Fibroblast of skin of left biceps (primary cell): ENCODE results near the gene TESK2.
"Not testable (repeated sequence)": the region's sequence is repeated elsewhere in the genome, so short reads cannot be mapped to it uniquely, and the experiment has no call there.

Experiments
- DNase-seq, 2 experiments: peaks; one replicate each; pipeline ENCODE4 v3.0.0-alpha.2; 2013; ENCODE audit warnings: low read depth in 2 of 2

Gene TESK2

DNA sequence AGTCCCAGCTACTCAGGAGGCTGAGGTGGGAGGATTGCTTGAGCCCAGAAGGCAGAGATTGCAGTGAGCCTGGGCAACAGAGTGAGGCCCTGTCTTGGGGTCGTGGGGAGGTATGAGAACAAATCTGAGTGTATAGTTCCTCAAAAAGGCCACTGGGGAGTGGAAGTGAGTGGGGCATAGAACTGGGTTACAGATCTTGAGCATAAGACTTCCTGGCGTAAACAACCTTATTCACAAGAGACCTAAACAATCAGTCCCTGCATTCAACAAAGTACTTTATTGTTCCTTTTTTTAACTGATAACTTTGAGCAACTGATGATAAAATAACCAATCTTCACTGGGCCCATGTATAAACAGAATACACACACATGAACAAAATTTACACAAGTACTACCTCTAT, 78.1 kb downstream of the TESK2 start:
- DNase-seq, result no peak

DNA sequence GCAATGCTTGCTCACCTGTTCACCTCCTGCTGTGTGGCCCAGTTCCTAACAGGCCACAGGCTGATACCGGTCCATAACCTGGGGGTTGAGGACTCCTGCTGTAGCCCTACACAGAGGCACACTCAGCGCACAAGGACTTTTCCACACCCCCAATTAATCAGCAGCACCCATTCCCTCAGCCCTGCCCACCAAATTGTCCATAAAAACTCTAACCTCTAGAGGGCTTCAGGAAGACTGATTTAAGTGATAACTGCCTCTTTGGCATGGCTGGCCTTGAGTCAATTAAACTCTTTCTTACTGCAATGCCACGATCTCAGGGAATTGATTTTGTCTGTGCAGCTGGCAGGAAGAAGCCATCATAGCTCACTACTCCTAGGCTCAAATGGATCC, 79.5 kb downstream of the TESK2 start:
- no peak for DNase-seq

DNA sequence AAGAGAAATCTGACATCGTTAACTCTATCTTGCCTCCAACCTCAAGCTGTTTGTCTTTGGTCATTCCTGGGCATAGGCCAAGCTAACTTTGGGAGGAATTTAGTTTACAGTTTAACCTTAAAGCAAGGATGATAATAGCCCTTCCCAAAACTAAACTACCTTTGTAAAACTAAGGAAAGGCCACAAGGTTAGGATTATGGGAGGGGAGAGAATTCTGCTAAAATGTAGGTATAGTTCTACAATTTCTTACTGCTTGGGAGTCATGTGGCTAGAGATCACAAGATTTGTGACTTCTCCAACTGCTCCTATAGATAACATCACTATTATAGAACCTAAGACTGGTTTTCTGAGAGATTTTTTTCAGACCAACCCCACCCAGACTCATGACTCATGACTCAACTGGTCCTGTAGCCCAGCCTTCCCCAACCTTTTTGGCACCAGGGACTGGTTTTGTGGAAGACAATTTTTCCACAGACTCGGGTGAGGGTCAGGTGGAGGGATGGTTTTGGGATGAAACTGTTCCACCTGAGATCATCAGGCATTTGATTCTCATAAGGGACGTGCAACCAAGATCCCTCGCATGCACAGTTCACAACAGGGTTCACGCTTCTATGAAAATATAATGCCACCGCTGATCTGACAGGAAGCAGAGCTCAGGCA, 80.0 kb downstream of the TESK2 start:
- no peak for DNase-seq

DNA sequence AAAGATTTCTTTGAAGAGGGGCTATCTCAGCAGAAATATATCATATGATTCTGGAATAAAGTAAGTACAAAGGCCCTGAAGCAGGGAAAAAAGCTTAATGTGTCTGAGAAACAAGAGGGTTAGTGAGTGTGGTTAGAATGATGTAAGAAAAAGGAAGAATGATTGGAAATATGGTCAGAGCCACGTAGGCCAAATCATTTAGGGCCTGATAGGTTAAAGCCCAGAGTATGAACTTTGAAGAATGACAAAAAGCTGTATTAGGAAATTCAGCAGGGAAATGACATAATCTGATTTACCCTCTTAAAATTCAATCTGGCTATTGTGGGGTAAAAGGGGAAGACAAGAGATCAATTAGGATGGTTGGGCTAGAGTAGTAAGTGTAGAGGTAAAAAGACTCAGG, 81.7 kb downstream of the TESK2 start:
- no peak for DNase-seq

DNA sequence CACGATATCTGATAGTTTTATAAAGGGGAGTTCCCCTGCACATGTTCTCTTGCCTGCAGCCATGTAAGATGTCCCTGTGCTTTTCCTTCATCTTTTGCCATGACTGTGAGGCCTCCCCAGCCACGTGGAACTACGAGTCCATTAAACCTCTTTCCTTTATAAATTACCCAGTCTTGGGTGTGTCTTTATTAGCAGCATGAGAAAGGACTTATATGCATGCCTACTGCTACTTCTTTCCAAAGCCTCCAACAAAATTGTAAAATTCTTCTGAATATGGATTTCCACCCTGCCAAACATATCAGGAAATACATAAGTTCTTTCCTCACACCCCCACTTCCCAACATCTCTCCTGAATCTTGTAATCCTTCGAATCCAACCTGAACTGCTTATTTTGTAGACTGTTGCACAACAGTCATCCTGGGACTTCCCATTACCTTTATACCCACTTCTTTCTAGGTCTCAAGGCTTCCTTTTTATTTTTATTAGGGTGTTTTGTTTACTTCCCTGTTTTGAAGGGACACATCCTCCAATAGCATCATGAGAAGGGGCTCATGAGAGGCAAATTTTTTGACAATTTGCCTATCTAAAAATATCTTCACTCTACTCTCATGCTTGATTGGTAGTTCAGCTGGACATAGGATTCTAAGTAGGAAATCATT, 83.2 kb downstream of the TESK2 start:
- no peak for DNase-seq

DNA sequence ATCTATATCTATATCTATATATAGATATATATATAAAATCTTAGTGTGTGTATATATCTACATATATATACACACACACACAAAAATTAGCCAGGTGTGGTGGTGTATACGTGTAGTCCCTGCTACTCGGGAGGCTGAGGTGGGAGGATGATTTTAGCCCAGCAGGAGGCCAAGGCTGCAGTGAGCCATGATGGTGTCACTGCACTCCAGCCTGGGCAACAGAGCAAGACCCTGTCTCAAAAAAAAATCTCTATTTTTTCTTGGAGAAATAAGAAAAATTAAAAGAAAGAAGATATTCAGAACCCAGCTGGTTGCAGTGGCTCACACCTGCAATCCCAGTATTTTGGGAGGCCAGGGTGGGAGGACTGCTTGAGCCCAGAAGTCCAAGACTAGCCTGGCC, 85.3 kb downstream of the TESK2 start:
- no peak for DNase-seq

DNA sequence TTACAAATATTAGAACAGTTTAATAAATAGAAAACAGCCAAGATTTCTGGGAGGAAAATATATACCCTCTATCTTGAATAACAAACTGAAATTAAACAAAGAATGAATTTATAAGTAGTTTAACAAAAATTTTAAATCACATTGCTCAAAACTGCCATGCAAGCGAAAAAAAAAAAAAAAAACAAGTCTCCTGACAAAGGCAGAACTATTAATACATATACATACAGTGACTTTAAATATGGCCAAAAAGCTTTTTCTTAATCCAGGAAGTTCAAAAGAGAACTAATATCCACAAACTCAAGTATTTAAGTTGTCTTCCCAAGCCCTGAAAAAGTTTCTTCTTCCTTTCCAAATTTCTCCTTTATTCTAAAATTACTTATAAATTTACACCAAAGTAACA, 87.2 kb downstream of the TESK2 start:
- DNase-seq, result no peak

DNA sequence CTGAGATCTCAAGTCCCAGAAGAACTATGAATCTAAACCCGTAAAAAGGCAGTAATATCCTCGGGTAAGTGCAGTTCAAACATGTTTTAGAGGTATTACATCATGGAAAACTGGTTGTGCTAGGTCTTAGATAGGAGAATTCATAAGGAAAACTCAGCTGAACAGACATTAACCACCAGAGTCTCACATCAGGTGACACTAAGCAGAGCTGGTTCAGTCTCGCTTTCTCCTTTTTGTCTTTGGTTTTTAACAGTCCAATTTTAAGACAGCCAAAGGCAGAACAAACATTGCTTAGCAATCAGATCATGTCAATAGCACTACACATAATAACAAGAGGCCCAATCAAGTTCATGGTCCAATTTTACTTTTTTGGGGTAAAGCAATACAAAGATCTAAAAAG, 87.7 kb downstream of the TESK2 start:
- DNase-seq, result no peak

DNA sequence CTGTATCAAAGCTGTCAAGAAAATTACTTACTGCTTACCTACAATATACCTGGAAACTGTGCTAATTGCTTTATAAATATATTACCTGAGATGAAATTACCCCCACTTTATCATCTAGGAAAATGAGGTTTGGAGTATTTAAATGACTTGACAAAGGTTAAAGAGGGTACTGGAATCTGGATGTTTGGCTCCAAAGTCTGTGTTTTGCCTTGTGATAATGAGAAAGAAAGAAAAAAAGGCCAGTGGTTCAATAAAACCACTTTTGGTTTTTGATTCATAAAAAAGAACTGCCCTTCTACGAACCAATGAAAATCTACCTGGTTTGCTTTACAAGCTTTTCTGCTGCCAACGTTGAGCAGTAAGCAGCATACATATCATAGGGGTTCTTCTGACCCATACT, 89.4 kb downstream of the TESK2 start:
- no peak for DNase-seq

DNA sequence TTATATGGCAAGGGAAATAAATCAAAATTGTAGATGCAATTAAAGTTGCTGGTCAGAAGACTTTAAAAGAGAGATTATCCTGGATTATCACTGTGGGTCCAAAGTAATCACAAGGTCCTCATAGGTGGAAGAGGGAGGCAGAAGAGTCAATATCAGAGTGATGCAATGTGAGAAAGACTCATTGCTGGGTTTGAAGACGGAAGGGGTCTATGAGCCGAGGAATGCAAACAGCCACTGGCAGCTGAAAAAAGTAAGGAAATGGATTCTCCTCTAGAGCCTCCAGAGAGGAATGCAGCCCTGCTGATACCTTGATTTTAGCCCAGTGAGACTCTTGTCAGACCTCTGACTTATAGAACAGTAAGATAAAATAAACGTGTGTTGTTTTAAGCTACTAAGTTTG, 90.9 kb downstream of the TESK2 start:
- no peak for DNase-seq

DNA sequence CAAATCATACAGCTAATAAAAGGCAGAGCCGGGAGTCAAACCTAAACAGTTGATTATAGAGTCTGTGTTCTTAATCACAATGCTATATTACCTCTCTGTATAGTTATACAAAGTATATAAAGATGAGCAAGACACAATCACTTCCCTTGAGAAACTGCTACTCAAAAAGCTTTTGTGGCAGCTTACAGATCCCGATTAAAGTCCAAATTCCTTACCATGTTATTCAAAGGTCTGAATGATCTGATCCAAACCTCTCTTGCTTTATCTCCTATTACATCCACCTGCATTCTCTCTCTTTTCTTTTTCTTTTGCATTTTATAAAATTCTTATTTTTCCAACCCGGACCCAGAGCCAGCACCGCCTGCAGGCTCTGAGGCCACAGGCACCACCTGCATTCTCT, 93.7 kb downstream of the TESK2 start:
- no peak for DNase-seq

DNA sequence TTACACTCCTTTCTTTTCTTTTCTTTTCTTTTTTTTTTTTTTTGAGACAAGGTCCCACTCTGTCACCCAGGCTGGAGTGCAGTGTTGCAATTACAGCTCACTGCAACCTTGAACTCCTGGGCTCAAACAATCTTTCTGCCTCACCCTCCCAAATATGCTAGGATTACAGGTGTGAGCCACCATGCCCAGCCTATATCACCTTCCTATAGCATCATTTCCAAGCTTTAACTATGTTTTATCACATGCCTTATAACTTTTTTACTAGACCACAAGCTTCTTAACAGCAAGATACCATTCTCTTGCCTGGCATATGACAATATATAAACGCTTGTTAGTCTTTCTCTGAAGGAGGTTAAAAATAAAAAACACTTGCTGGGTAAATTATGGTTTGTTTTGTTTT, 95.4 kb downstream of the TESK2 start:
- DNase-seq, result no peak

DNA sequence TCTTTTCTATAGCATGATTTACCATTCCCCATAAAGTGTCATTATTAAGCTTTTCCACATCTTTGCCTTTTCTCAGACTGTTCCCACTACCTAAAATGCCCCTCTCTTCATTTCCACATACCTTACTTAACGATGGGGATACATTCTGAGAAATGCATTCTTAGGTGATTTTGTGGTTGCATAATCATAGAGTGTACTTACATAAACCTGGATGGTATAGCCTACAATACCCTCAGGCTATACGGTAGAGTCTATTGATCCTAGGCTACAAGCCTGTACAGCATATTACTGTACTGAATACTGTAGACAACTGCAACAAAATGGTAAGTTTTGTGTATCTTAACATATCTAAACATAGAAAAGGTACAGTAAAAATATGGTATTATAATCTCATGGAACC, 95.9 kb downstream of the TESK2 start:
- DNase-seq, result no peak

DNA sequence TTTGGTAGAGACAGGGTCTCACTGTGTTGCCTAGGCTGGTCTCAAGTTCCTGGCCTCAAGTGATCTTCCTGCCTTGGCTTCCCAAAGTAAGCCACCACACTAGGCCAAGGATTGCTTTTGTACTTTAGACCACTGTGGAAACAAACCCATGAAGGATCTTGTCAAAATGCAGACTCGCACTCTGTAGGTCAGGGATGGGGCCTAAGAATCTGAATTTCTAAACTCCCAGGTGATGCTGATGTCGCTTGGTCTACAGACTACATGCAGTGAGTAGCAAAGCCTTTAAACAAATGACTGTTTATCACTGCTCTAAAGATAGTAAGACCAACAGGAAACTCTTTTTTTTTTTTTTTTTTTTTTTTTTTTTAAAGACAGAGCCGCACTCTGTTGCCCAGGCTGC, 96.6 kb downstream of the TESK2 start:
- DNase-seq, result no peak

DNA sequence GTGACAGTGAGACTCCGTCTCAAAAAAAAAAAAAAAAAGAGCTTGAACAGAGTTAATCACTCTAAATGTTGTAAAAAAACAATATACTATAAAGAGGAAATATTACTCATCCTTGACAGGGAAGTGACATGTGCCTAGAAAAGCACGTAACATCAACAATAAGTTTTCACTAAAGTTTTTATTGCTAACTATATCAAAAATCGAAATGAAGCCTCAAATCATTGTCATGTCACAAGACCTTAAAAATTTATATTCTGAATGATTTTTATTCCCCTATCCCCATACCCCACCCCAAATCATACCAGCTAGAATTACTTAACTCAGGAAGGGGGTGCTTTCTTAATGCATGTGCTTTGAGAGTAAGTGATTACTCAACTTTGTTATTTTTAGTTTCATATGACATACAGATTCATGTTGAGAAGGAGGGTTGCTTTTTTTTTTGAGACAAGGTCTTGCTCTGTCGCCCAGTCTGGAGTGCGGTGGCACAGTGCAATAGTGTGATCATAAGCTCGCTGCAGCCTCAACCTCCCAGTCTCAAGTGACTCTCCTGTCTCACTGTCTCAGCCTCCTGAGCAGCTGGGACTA, 97.2 kb downstream of the TESK2 start:
- no peak for DNase-seq

DNA sequence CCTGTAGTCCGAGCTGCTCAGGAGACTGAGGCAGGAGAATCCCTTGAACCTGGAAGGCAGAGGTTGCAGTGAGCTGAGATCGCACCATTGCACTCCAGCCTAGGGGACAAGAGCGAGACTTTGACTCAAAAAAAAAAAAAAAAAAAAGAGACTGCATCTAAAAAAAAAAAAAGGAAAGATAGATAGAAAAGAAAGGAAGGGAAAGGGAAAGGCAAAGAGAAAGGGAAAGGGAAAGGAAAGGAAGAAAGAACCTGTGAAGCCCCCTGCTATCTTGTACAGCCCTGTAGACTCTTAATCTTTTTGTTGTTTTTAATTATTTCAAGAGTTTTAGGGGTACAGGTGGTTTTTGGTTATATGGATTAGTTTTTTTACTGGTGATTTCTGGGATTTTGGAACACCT, 104.7 kb downstream of the TESK2 start:
- DNase-seq, result no peak

DNA sequence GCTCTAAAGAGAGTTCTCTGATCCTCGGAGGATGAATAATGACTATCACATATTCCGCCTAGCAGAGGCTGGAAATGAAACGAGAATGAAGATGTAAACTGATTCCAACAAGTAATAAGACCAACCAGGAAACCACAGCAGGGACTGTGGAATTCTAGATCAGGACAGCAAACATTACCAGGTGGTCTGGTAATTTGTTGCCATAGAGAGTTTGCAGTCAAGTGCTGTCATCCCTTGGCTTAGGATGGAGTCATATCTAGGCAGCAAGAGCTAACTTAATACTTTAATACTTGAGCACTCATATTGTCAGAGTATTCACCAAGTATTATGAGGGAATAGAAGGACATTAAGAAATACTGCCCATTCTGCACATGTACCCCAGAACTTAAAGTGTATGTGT, 105.7 kb downstream of the TESK2 start:
- DNase-seq, result no peak

DNA sequence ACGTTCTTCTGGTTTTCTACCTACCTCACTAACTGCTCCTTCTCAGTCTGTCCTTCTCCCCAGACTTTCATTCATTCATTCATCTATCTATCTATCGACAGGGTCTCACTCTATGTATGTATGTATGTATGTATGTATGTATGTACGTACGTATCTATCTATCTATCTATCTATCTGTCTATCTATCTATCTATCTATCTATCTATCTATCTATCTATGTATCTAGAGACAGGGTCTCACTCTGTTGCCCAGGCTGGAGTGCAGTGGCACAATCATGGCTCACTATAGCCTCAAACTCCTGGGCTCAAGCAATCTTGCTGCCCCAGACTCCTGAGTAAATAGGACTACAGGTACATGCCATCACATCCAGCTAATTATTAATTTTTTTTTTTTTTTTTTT, 106.8 kb downstream of the TESK2 start:
- DNase-seq, result not testable (repeated sequence)

DNA sequence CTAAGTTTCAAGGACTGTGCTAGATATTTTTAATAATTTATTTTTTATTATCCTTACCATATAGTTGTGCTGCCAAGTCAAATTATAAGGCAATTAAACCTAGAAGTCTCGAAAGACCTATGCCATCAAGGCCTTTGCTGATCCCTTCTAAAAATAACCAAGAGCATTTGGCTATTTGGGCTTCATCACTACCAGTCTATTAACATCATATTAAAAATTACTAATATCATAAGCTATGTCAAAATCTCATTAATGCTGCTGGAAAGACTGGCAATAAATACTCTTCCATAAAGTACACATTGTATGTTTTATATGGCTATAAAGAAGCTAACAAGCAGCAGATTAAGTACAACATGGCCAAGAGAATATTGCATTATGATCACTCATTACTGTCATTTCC, 107.8 kb downstream of the TESK2 start:
- no peak for DNase-seq

DNA sequence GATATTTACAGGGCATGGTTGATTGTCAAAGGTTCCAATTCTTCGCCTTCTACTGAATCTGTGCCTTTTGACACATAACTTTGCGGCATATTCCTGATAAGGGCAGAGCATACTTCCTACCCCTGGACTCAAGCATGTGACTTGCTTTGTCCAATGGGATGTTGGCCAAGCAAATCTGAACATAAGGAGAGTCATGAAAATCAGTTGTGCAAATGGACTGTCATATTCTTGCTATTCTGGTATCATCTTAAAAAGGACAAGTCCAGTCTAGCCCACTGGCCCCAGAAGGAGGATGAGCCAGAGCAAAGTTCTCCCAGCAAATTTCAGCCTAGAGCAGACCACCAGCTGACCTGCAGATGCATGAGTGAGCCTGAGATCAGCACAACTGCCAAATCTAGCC, 109.7 kb downstream of the TESK2 start:
- no peak for DNase-seq

DNA sequence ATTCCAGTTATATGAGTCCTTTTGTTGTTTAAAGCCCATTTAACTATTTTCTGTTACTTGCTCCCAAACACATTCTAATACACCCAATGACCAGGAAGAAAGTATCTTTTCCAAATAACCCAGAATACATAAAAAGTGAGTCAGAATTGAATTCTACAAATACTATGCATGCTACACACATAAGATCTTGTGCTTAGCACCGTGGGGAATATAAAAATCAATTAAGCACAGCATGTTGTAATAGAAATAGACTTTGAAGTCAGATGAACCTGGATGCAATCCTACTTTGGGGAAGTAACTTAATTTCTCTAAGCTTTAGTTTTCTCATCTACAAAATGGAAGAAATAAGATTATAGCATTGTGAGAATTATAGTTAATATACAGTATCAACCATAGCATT, 110.2 kb downstream of the TESK2 start:
- DNase-seq, result no peak

DNA sequence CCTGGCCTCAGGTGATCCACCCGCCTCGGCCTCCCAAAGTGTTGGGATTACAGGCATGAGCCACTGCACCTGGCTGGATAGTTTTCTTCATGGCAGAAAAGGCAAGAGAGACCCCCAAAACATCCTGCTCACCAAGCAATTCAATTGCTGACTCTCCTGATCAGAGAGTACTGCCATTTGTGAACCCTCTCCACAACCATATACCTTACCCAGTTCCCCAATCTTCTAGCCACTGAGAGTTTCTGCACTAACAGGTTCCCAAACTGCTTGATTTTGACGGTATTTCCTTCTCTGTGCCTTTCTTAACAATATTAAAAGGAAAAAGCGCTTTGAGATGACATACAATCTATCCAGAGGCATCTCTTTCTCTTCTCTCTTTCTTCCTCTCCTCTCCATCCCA, 110.8 kb downstream of the TESK2 start:
- DNase-seq, result no peak

DNA sequence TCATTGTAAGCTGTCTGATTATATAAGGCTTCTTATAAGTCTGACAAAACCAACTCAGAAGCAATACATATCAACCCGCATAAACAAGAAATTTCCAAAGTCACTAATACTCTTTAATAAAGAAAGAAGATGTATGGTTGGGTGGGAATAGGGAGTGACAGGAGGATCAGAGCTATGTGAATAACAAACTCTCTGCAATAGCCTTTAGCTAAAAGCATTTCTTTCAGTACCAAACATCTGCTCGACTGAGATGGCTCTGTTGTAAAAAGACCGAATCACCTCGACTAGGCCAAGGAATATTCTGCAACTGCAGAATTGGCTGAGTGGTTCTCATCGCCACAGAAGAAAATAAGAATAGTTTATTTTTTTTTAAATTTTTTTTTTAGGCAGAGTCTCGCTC, 111.4 kb downstream of the TESK2 start:
- DNase-seq, result no peak

DNA sequence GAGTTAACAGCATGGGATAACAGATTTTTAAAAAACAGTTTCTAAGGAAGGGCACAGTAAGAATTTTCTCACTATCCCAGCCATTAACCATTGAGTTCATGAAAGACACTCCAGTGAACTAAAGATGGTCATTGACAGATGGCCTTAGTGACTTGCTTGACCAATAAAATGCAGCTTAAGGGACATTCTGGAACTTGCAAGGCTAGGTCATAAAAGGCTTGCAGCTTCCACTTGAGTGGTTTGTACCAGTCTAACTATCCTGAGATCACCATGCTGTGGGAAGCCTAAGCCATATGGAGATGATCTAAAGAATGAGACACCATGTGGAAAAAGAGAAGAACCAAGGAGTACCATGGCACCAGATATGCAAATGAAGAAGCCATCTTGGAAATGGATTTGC, 112.8 kb downstream of the TESK2 start:
- no peak for DNase-seq
